GM12878 (cell line): ENCODE data around the gene CNDP1. TPM values are rescaled to one million over a fixed set of nuclear protein-coding genes. Genes with fewer than 3 reads are reported as not detected.

ENCODE experiments used
- ATAC-seq: fragments of 200-7000 bp; cut with Tn5 transposase; 3 replicates; pipeline ENCODE4 v1.9.1; 2020; ENCODE audit warnings: mild to moderate bottlenecking, moderate library complexity
- BruUV-seq: library from RNA; stranded (reverse); fragments of 400-500 nt; replicated peaks from 2 replicates; lab custom pipeline; 2021; lab: Mats Ljungman, UMichigan
- CTCF ChIA-PET: fragments of 300-600 bp; sonication (Branson Sonifier 250); formaldehyde crosslinking; extraction: SDS; loops from one replicate; lab custom pipeline; 2021; ENCODE audit warnings: inconsistent platforms; lab: Yijun Ruan, JAX
- POLR2A ChIA-PET: fragments of 350-600 bp; formaldehyde crosslinking; extraction: SDS; loops from one replicate; lab custom pipeline; 2021; ENCODE audit warnings: inconsistent platforms; lab: Charles Lee
- RAD21 ChIA-PET: fragments of 300-600 bp; sonication (Branson Sonifier 250); formaldehyde crosslinking; loops from one replicate; lab custom pipeline; 2023; ENCODE audit warnings: antibody characterized with exemption; ENCODE audit not compliant: unreplicated experiment; lab: Charles Lee
- SMC1A ChIA-PET: fragments of 300-600 bp; sonication (Branson Sonifier 250); formaldehyde crosslinking; loops from one replicate; lab custom pipeline; 2023; ENCODE audit not compliant: unreplicated experiment, uncharacterized antibody; lab: Charles Lee
- DNase-seq: peaks from one replicate; pipeline ENCODE4 v3.0.0-alpha.2; 2011; ENCODE audit warnings: low read depth, low spot score
- FAIRE-seq: peaks from 3 replicates; lab custom pipeline; 2011; peaks lifted over from hg19 to GRCh38; lab: Jason Lieb, UNC
- H2AFZ ChIP-seq: 2 replicates; pipeline ENCODE4 v1.6.0; 2011; ENCODE audit warnings: low read depth, low read length, control low read depth; ENCODE audit not compliant: control insufficient read depth
- H3K27ac ChIP-seq: 2 replicates; pipeline ENCODE4 v1.5.1; 2011; ENCODE audit warnings: control low read depth; ENCODE audit not compliant: control insufficient read depth, insufficient read depth
- H3K27me3 ChIP-seq, 2 experiments: replicated peaks in 1 of 2; 2 replicates each; pipeline versions ENCODE4 v1.6.0 to v1.6.1; 2011; ENCODE audit warnings: low read length in 1 of 2; ENCODE audit not compliant: control insufficient read depth in 2 of 2, insufficient read depth in 2 of 2
- H3K36me3 ChIP-seq, 2 experiments: 2 replicates each; pipeline ENCODE4 v1.5.1; 2011; ENCODE audit warnings: low read length in 1 of 2; ENCODE audit not compliant: control insufficient read depth in 2 of 2, insufficient read depth in 2 of 2
- H3K4me1 ChIP-seq: 2 replicates; pipeline ENCODE4 v1.6.1; 2011; ENCODE audit warnings: mild to moderate bottlenecking, low read length, moderate library complexity, mixed read lengths; ENCODE audit not compliant: control insufficient read depth, insufficient read depth
- H3K4me2 ChIP-seq: 2 replicates; pipeline ENCODE4 v1.6.0; 2011; ENCODE audit warnings: control low read depth; ENCODE audit not compliant: control insufficient read depth, insufficient read depth
- H3K4me3 ChIP-seq: fragments of 200-600 bp; sonication (generic); 2 replicates; pipeline ENCODE4 v1.5.1; 2016
- H3K79me2 ChIP-seq: 2 replicates; pipeline ENCODE4 v1.6.0; 2011; ENCODE audit warnings: low read length; ENCODE audit not compliant: control insufficient read depth, insufficient read depth
- H3K9ac ChIP-seq: 2 replicates; pipeline ENCODE4 v1.8.0; 2011; ENCODE audit warnings: low read length, control low read depth, mixed read lengths; ENCODE audit not compliant: control insufficient read depth, insufficient read depth
- H3K9me3 ChIP-seq: replicated peaks from 3 replicates; pipeline ENCODE4 v1.5.1; 2011; ENCODE audit warnings: mild to moderate bottlenecking, low read length; ENCODE audit not compliant: control insufficient read depth, insufficient read depth
- H4K20me1 ChIP-seq: 2 replicates; pipeline ENCODE4 v1.6.0; 2011; ENCODE audit not compliant: control insufficient read depth, insufficient read depth
- BMI1 ChIP-seq: fragments of 450-650 bp; IDR thresholded peaks from 2 replicates; pipeline ENCODE4 v1.6.1; 2016; ENCODE audit warnings: mild to moderate bottlenecking, moderate library complexity, borderline replicate concordance
- CREM ChIP-seq: IDR thresholded peaks from 2 replicates; pipeline ENCODE4 v1.6.1; 2014; ENCODE audit warnings: antibody characterized with exemption, low read depth
- FOXM1 ChIP-seq: IDR thresholded peaks from 2 replicates; pipeline ENCODE4 v1.6.1; 2012; ENCODE audit warnings: low read depth, mild to moderate bottlenecking, inconsistent platforms, low read length, moderate library complexity
- HDAC6 ChIP-seq: fragments of 200-600 bp; sonication (generic); IDR thresholded peaks from one replicate; pipeline ENCODE4 v1.8.0; 2017; ENCODE audit warnings: antibody characterized with exemption; ENCODE audit not compliant: unreplicated experiment
- KLF5 ChIP-seq: fragments of 450-650 bp; IDR thresholded peaks from 2 replicates; pipeline ENCODE4 v1.6.1; 2014; ENCODE audit warnings: mild to moderate bottlenecking; ENCODE audit not compliant: partially characterized antibody
- NFXL1 ChIP-seq: fragments of 450-650 bp; IDR thresholded peaks from 2 replicates; pipeline ENCODE4 v1.6.1; 2017; ENCODE audit warnings: antibody characterized with exemption, mild to moderate bottlenecking, borderline replicate concordance
- TARDBP ChIP-seq: IDR thresholded peaks from 2 replicates; pipeline ENCODE4 v1.6.1; 2016; ENCODE audit warnings: borderline replicate concordance
- TCF3 ChIP-seq: IDR thresholded peaks from 2 replicates; pipeline ENCODE4 v1.6.1; 2012; ENCODE audit warnings: low read depth, mild to moderate bottlenecking, low read length, borderline replicate concordance; ENCODE audit not compliant: insufficient read depth
- WGBS: methylation state at CpG from one replicate; pipeline ENCODE4 v1.1.6; 2016; ENCODE audit warnings: low lambda C conversion rate; ENCODE audit not compliant: insufficient replicate concordance, insufficient coverage; ENCODE audit errors: missing lambda C conversion rate; 5-methylcytosine and 5-hydroxymethylcytosine counted together
- in situ Hi-C: fragments of 300-500 bp; cut with MboI; formaldehyde crosslinking; loops from 9 replicates; pipeline ENCODE4 v1.14.3; 2018; ENCODE audit warnings: mixed read lengths
- intact Hi-C: fragments of 100-400 bp; cut with micrococcal nuclease; formaldehyde crosslinking; loops from one replicate; pipeline ENCODE4 v1.14.2; 2022; ENCODE audit not compliant: unreplicated experiment
- polyA plus RNA-seq, 11 experiments: library from polyadenylated mRNA; depleted of rRNA in 4 of 11; unstranded in 6 of 11; stranded (reverse) in 5 of 11; fragments of >200 nt; fragmentation: Nextera tagmentation in 4 of 11; fragmentation: Illumina TruSeq in 1 of 11; extraction: Ambion mirVana in 4 of 11; extraction: Trizol in 1 of 11; gene quantifications; 1 replicate in 1 of 11; 2 replicates in 10 of 11; pipeline versions ENCODE4 v1.2.1 to v1.2.3, GENCODE V29; 2011 to 2016; ENCODE audit warnings: inconsistent platforms in 2 of 11, missing spikeins in 2 of 11, low read depth in 1 of 11
- total RNA-seq, 4 experiments: library from RNA; depleted of rRNA in 3 of 4; stranded (reverse); fragments of >200 nt in 3 of 4; fragmentation: Illumina TruSeq in 1 of 4; extraction: Trizol in 1 of 4; gene quantifications; 2 replicates each; pipeline versions ENCODE4 v1.2.1 to v1.2.3, GENCODE V29; 2013 to 2021
- TF ChIP-seq, protein P1 (sequence below): fragments of 450-650 bp; IDR thresholded peaks from 2 replicates; pipeline ENCODE4 v1.6.1; 2017; ENCODE audit warnings: mild to moderate bottlenecking
- TF ChIP-seq, protein P2 (sequence below): fragments of 150-350 bp; IDR thresholded peaks from 2 replicates; pipeline ENCODE4 v1.6.1; 2014; ENCODE audit warnings: mild to moderate bottlenecking, low read depth, low read length

The CNDP1 gene
- total and polyA plus RNA-seq, 10 of the 15 experiments (the other 5 are each of a cell fraction or from before 2014, with no cell fraction given), result 0.04 to 0.05 TPM; not detected in 8

DNA sequence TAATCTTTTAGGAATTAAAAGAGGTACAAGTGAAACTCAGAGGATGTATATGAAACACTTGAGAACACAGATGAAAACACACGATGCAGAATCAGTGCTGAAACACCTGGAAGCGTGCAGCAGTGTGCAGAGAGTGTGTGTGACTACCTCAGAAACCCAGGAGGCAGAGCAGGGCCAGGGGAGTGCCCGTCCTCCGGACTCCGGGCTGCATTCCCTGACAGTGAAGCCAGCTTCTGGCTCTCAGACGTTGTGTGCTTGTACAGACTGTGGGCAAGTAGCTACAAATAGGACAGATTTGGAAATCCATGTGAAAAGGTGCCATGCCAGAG, 98.0 kb downstream of the CNDP1 start:
- in situ Hi-C loops (loop anchor here (25.0 kb wide), 1 partner anchor 1730 kb away; no protein-coding TSS in a partner anchor), intact Hi-C loops (no loop called here)
- no peak overlapping the region for H3K4me2 ChIP-seq
- ChIA-PET POLR2A (no interaction called here), SMC1A (interaction anchor here (0.5 to 0.7 kb wide), 2 partner anchors 23 to 1007 kb away, joined by 3 to 4 read pairs; no protein-coding TSS in a partner anchor), RAD21 (no interaction called here), CTCF (interaction anchor here (1.5 kb wide), 1 partner anchor 1096 kb away, joined by 3 read pairs; no protein-coding TSS in a partner anchor)
- no peak overlapping the region for H2AFZ ChIP-seq
- no peaks in the 10 kb centered on the region for H3K27me3 ChIP-seq
- H3K9me3 ChIP-seq, result no peaks in the 10 kb centered on the region
- H4K20me1 ChIP-seq, result no peaks in the 10 kb centered on the region
- no TSS peak for BruUV-seq
- TF ChIP-seq HDAC6 (no peak), NFXL1 (no peak), KLF5 (no peak), CREM (no peak), BMI1 (no peak), FOXM1 (no peak), TCF3 (no peak), TARDBP (no peak)
- TF ChIP-seq, protein P1, sequence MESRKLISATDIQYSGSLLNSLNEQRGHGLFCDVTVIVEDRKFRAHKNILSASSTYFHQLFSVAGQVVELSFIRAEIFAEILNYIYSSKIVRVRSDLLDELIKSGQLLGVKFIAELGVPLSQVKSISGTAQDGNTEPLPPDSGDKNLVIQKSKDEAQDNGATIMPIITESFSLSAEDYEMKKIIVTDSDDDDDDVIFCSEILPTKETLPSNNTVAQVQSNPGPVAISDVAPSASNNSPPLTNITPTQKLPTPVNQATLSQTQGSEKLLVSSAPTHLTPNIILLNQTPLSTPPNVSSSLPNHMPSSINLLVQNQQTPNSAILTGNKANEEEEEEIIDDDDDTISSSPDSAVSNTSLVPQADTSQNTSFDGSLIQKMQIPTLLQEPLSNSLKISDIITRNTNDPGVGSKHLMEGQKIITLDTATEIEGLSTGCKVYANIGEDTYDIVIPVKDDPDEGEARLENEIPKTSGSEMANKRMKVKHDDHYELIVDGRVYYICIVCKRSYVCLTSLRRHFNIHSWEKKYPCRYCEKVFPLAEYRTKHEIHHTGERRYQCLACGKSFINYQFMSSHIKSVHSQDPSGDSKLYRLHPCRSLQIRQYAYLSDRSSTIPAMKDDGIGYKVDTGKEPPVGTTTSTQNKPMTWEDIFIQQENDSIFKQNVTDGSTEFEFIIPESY, result no peak
- TF ChIP-seq, protein P2, sequence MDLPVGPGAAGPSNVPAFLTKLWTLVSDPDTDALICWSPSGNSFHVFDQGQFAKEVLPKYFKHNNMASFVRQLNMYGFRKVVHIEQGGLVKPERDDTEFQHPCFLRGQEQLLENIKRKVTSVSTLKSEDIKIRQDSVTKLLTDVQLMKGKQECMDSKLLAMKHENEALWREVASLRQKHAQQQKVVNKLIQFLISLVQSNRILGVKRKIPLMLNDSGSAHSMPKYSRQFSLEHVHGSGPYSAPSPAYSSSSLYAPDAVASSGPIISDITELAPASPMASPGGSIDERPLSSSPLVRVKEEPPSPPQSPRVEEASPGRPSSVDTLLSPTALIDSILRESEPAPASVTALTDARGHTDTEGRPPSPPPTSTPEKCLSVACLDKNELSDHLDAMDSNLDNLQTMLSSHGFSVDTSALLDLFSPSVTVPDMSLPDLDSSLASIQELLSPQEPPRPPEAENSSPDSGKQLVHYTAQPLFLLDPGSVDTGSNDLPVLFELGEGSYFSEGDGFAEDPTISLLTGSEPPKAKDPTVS, result no peak
- H3K9ac ChIP-seq, result no peak overlapping the region
- peaks cover 3 to 12% of the 10 kb centered on the region in 2 experiments for H3K36me3 ChIP-seq
- no peaks in the 10 kb centered on the region for H3K4me1 ChIP-seq
- no peak for FAIRE-seq
- no peak overlapping the region for H3K4me3 ChIP-seq
- DNase-seq, result no peak
- WGBS, result 90% methylated on average over 6 of the region's 6 CpGs
- no peaks in the 10 kb centered on the region; the same call in 1 of the 2 replicates for H3K79me2 ChIP-seq
- no peak for ATAC-seq
- H3K27ac ChIP-seq, result no peak overlapping the region
